Nephron progenitor cell (in vitro differentiated cells): Measurements from ENCODE around the gene METTL8.

Source experiments
- DNase-seq: peaks from one replicate; pipeline ENCODE4 v3.0.0; 2021
- H3K27ac Mint-ChIP-seq: 2 replicates; pipeline ENCODE4 v1.8.0; 2021; ENCODE audit warnings: mild to moderate bottlenecking, moderate library complexity, mixed read lengths
- H3K27me3 Mint-ChIP-seq: 2 replicates; pipeline ENCODE4 v1.8.0; 2021; ENCODE audit warnings: mild to moderate bottlenecking, low read depth, mixed read lengths; ENCODE audit not compliant: poor library complexity
- H3K36me3 Mint-ChIP-seq: 2 replicates; pipeline ENCODE4 v1.8.0; 2021; ENCODE audit warnings: low read depth, mixed read lengths
- H3K4me1 Mint-ChIP-seq: 2 replicates; pipeline ENCODE4 v1.8.0; 2021; ENCODE audit warnings: mixed read lengths
- H3K4me3 Mint-ChIP-seq: 2 replicates; pipeline ENCODE4 v1.8.0; 2021; ENCODE audit warnings: mild to moderate bottlenecking, moderate library complexity, mixed read lengths
- H3K9me3 Mint-ChIP-seq: 2 replicates; pipeline ENCODE4 v1.8.0; 2021; ENCODE audit warnings: mild to moderate bottlenecking, moderate library complexity, mixed read lengths
- CTCF ChIP-seq: fragments of 200-600 bp; sonication (generic); IDR thresholded peaks from 2 replicates; pipeline ENCODE4 v1.5.0; 2021; ENCODE audit warnings: antibody characterized with exemption

METTL8 gene

GRCh38 chr2:171320208-171320621 lies 113.6 kb downstream of the METTL8 start:
- Mint-ChIP-seq H3K9me3 (no peaks in the 10 kb centered on the region), H3K27ac (no peak overlapping the region), H3K4me3 (no peak overlapping the region), H3K27me3 (peaks cover 3% of the 10 kb centered on the region), H3K4me1 (peaks cover 34% of the 10 kb centered on the region), H3K36me3 (peaks cover 23% of the 10 kb centered on the region)
- no peak for DNase-seq
- TF ChIP-seq CTCF: no peak

- Mint-ChIP-seq H3K9me3 (no peaks in the 10 kb centered on the region), H3K4me3 (no peak overlapping the region), H3K4me1 (peaks cover 34% of the 10 kb centered on the region), H3K36me3 (peaks cover 23% of the 10 kb centered on the region), H3K27me3 (peaks cover 3% of the 10 kb centered on the region), H3K27ac (no peak overlapping the region)
- no peak for DNase-seq
- no peak for TF ChIP-seq CTCF
Measured at GRCh38 chr2:171319164-171319810, 114.5 kb downstream of the METTL8 start.

GRCh38 chr2:171318463-171318934 lies 115.3 kb downstream of the METTL8 start:
- Mint-ChIP-seq H3K9me3 (peaks cover 6% of the 10 kb centered on the region), H3K27me3 (peaks cover 3% of the 10 kb centered on the region), H3K36me3 (peaks cover 21% of the 10 kb centered on the region), H3K27ac (peak overlapping the region; percentile 6), H3K4me3 (no peak overlapping the region), H3K4me1 (peaks cover 34% of the 10 kb centered on the region)
- DNase-seq: peak; percentile 19
- no peak for TF ChIP-seq CTCF

- Mint-ChIP-seq H3K4me3 (no peak overlapping the region), H3K27ac (no peak overlapping the region), H3K36me3 (peaks cover 21% of the 10 kb centered on the region), H3K9me3 (peaks cover 10% of the 10 kb centered on the region), H3K4me1 (peaks cover 34% of the 10 kb centered on the region), H3K27me3 (peaks cover 4% of the 10 kb centered on the region)
- DNase-seq: no peak
- no peak for TF ChIP-seq CTCF
Measured at GRCh38 chr2:171317492-171318125, 116.2 kb downstream of the METTL8 start.

- Mint-ChIP-seq H3K4me3 (no peak overlapping the region), H3K4me1 (peaks cover 34% of the 10 kb centered on the region), H3K36me3 (peaks cover 24% of the 10 kb centered on the region), H3K9me3 (peaks cover 15% of the 10 kb centered on the region), H3K27me3 (peaks cover 6% of the 10 kb centered on the region), H3K27ac (no peak overlapping the region)
- no peak for TF ChIP-seq CTCF
- DNase-seq: no peak
Measured at GRCh38 chr2:171316755-171317337, 116.9 kb downstream of the METTL8 start.
